ENCODE results near the gene TNFRSF4.

TNFRSF4 gene

GRCh38 chr1:1232208-1232795, 18.3 kb upstream of the TNFRSF4 start, which contains the start of gene B3GALT6:
Gene B3GALT6 (plus strand): TSS chr1:1232237. CDS start chr1:1232279, 42 bp downstream.
- no peak for DNase-seq

- DNase-seq, result peak; percentile 96
These were observed 17.7 kb upstream of the TNFRSF4 start, which contains the start of gene SDF4 for GRCh38 chr1:1231400-1232207. Gene SDF4 (minus strand): TSS chr1:1232001. CDS start chr1:1228772, 3,229 bp downstream.

GRCh38 chr1:1230656-1231399, 16.9 kb upstream of the TNFRSF4 start:
- peak; percentile 72 for DNase-seq

GRCh38 chr1:1229770-1230169, 15.8 kb upstream of the TNFRSF4 start:
- DNase-seq, result no peak

GRCh38 chr1:1228596-1229321, 14.8 kb upstream of the TNFRSF4 start:
- DNase-seq, result no peak

- DNase-seq, result no peak
These were observed 14.2 kb upstream of the TNFRSF4 start for GRCh38 chr1:1228187-1228586.

- DNase-seq, result no peak
These were observed 13.4 kb upstream of the TNFRSF4 start for GRCh38 chr1:1227386-1227785.

- DNase-seq, result no peak
These were observed 12.8 kb upstream of the TNFRSF4 start for GRCh38 chr1:1226566-1227362.

GRCh38 chr1:1225913-1226312, 12.0 kb upstream of the TNFRSF4 start:
- no peak for DNase-seq

- DNase-seq, result no peak
These were observed 11.4 kb upstream of the TNFRSF4 start for GRCh38 chr1:1225238-1225845.

- no peak for DNase-seq
These were observed 9.9 kb upstream of the TNFRSF4 start for GRCh38 chr1:1223891-1224290.

- DNase-seq, result no peak
These were observed 9.4 kb upstream of the TNFRSF4 start for GRCh38 chr1:1223321-1223720.

- no peak for DNase-seq
These were observed 8.7 kb upstream of the TNFRSF4 start for GRCh38 chr1:1222575-1223225.

GRCh38 chr1:1221887-1222574, 8.1 kb upstream of the TNFRSF4 start:
- DNase-seq, result no peak

GRCh38 chr1:1220197-1220596, 6.2 kb upstream of the TNFRSF4 start:
- DNase-seq, result no peak

- no peak for DNase-seq
These were observed 5.4 kb upstream of the TNFRSF4 start for GRCh38 chr1:1219341-1219740.

GRCh38 chr1:1218524-1219200, 4.7 kb upstream of the TNFRSF4 start:
- no peak for DNase-seq

GRCh38 chr1:1217621-1218523, 3.9 kb upstream of the TNFRSF4 start:
- no peak for DNase-seq

All from EL (cell line).